GM21786 (cell line): Measurements from ENCODE around the gene EPB41L4B.
A peak's percentile ranks its signal among the peaks of the same experiment; 100 is the strongest.
"Not testable (repeated sequence)": the region's sequence is repeated elsewhere in the genome, so short reads cannot be mapped to it uniquely, and the experiment has no call there.

Source experiments
- ATAC-seq: cut with Tn5 transposase; IDR thresholded peaks from one replicate; pipeline ENCODE4 v1.9.1; 2021; ENCODE audit not compliant: unreplicated experiment

Gene EPB41L4B

GRCh38 chr9:109320742-109321448 is at the start of gene EPB41L4B:
Gene EPB41L4B, minus strand, starts transcription at chr9:109321059. Its CDS starts 613 bp downstream, at chr9:109320446.
- peak; percentile 97 for ATAC-seq

- peak; percentile 90 for ATAC-seq
Observed at GRCh38 chr9:109369285-109369684, 48.4 kb upstream of the EPB41L4B start.

DNA sequence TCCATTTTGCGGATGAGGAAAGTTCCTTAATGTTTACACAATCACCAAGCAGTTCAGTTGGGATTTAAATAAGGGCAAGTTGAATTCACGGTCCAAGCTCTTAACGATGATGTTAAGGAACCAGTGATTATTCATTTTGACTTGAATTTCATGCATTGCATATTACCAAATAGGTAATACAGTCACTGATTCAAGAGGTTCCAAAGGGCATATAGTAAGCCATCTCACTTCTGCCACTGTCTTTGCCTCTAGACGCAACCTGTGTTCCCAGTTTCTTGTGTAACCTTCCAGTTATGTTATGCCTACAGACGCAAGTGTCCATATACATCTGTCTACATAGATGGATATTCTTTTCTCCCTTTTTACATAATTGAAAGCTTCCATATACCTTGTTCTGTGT is 39.9 kb upstream of the EPB41L4B start:
- ATAC-seq: no peak

DNA sequence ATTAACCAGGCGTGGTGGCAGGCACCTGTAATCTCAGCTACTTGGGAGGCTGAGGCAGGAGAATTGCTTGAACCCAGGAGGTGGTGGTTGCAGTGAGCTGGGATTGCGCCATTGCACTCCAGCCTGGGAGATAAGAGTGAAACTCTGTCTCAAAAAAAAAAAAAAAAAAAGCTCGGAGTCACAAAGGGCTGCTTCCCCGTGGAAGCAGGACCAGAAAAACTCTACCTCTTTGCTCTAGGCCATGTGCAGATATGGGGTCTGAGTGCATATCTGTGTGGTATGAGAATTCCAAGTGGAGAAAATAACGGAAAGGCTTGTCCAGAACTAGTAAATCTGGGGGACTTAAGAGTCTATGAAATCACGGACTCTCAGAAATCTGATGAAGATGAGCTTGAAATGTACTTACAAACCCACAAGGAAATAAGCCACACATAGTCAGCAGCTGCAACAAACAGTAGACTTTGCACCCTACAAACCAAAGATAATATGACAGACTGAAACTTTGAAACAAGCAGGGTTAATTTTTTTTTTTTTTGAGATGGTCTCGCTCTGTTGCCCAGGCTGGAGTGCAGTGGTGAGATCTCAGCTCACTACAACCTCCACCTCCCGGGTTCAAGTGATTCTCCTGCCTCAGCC is 38.2 kb upstream of the EPB41L4B start:
- ATAC-seq: not testable (repeated sequence)

DNA sequence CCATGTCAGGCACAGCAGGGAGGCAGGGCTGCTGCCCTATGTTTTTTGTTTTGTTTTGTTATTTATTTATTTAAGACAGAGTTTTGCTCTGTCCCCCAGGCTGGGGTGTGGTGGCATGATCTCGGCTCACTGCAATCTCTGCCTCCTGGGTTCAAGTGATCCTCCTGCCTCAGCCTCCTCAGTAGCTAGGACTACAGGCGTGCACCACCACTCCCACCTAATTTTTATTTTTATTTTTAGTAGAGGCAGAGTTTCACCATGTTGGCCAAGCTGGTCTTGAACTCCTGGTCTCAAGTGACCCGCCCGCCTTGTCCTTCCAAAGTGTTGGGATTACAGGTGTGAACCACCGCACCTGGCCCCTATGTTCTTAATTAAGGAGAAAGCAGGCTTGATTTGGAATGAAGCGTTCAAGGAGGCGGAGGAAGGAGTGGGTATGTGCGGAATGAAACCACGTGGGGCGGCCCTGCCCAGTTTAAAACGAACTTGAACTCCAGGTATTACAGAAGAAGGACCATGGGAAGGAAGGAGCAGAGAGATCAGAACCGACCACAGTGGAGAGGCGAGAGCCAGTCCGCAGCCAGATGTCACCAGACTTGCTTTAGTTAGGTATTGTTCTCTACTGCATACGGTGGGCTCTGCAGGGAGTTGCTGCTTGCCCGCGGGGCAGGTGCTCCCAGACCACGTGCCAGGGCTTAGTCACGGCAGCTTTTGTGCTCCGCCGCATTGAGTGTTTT is 34.9 kb upstream of the EPB41L4B start:
- no peak for ATAC-seq

- no peak for ATAC-seq
Observed at GRCh38 chr9:109354190-109354589, 33.3 kb upstream of the EPB41L4B start.

DNA sequence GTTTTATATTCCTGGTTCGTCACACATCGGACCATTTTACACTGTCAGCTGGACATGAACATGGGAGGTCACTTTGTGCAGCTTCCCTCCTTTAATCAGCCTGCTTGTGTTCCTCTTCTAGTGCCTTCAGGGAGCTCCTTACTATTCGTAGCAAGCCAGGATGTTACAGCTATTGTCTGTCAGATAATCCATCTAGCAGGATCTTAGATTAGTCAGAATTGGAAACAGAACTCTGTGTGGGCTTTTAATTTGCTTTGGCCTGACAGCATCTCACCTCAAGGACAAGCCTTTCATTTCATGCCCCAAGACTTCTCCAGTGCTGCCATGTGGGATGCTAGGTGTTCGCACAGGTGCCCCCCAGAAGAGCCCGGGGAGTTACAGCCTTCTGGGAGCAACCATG is 30.2 kb upstream of the EPB41L4B start:
- ATAC-seq: no peak

DNA sequence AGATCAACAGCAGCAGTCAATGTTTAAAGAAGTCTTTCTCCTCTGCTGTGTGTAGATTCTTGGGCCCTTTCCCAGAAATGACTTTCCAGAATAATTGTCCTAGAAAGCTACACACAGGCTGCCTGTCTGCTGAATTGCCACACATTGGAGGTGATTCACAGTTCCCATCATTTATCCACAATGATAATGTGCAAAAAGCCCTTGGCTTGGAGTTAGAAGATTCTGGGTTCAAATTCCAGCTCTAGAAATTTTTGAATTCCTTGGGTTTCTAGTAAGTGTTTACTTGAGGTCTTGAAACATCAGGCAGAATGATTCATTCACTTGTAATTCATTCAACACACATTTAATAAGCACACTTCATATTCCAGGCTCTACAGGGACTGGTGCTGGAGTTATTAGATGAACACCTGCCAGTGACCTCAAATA is 28.6 kb upstream of the EPB41L4B start:
- no peak for ATAC-seq

- no peak for ATAC-seq
Observed at GRCh38 chr9:109346904-109347303, 26.0 kb upstream of the EPB41L4B start.

- no peak for ATAC-seq
Observed at GRCh38 chr9:109344866-109345265, 24.0 kb upstream of the EPB41L4B start.

DNA sequence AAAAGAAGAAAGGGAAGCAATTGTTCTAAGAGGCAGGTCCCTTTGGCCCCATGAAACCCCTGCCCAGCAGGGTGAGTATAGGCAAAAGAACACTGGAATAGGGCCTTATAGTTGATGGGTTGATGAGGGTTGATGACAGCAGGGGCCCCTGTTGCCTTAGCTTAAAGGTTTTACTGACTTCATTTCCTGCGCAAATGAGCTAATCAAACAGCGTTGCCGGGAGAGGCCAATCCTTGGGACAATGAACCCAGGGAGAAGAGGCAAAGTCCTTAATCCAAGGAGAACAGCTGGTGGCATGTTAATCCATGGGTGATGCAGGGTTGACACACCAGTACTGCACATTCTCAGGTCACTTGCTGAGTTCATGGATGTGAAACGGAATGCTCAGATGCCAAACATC is 22.0 kb upstream of the EPB41L4B start:
- ATAC-seq: no peak

GRCh38 chr9:109341561-109341960 is 20.7 kb upstream of the EPB41L4B start:
- no peak for ATAC-seq

DNA sequence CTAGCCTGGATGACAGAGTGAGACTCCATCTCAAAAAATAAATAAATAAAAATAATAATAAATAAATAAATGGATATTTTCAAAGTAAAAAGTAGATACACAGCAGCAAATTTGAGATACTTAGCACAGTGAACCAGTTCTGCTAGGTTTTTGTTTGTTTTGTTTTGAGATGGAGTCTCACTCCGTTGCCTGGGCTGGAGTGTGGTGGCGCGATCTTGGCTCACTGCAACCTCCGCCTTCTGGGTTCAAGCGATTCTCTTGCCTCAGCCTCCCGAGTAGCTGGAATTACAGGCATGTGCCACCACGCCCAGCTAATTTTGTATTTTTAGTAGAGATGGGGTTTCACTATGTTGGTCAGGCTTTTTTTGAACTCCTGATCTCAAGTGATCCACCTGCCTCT is 20.1 kb upstream of the EPB41L4B start:
- ATAC-seq: not testable (repeated sequence)

DNA sequence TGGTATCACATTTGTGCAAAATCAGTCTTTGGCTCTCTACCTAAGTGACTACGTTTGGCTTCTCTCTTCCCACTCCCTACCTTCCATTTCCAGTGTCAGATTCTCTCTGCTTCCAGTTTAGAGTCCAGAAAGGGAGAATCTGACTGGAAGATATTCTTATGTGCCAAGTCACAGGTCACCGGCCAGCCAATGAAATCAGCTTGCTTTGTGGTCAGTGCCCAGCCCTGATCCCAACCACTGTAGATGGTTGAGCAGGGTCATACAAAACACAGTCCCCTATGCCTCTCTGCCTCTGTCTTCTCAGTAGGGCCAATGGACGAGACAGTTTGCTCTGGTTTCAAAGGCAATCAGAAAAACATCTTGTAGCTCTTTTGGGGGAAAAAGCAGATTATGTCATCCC is 15.6 kb upstream of the EPB41L4B start:
- no peak for ATAC-seq

DNA sequence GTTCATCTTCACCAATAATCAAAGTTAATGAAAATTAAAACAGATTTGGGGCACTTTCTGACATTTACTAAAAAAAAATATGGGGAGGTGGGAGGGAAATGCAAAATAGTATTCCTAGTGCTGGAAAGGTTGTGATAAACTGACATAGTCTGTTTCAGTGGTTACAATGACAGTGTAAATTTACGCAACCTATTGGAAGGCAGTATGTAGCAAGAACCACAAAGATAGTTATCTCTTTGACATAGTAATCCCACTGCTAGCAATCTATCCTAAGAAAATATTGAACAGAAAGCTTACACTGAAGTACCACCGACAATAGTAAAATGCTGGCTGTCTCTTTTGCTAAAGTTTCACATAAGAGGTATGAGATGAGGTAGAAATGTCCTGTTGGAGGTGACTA is 15.1 kb upstream of the EPB41L4B start:
- no peak for ATAC-seq

DNA sequence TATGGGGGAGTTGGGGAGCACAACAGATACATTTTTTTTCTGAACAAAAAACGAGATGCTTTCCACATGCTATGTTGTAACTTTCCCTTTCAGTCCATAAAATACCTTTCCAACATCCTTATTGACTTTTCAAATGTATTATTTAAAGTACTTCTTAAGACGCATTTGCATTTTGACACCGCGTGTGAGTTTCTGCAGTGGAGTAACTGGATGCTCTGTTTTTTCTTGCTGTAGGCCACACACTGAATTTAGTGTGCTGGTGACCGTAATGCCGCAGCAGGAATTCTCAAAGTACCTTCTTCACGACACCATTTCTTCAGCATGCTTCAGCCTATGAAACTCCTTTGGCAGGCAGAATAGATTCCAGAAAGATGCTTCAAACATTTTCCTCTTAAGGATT is 14.3 kb upstream of the EPB41L4B start:
- ATAC-seq: no peak

- ATAC-seq: no peak
Observed at GRCh38 chr9:109331353-109331752, 10.5 kb upstream of the EPB41L4B start.

DNA sequence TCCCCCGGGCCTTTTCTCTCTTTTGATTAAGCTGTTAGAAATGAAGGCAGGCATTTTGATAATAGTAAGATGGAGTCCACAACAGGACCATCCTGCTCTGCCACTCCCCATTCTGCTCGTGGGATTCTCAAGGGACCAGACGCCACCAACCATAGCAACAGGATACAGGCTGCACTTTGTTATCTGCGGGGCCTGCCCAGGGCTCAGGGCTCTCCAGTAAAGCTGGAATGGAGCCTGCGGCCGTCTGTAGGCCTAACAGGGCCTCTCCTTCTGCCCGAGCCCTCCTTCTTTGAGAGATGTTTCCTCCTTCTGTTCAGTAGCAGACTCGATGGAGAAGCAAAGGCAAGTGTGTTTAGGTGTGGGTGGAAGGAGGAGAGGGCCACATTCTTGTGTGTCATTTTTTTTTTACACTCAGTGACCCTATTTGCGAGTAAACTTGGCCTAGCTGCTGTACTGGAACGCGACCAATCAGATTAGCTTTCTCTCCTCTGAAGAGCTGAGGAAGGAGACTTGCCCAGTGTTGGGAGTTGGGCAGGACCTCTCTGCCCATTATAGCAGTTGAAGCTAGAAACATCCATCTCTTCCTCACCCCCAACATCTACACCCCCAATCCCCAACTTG is 8.9 kb upstream of the EPB41L4B start:
- ATAC-seq: no peak

GRCh38 chr9:109328978-109329637 is 8.2 kb upstream of the EPB41L4B start:
- no peak for ATAC-seq

DNA sequence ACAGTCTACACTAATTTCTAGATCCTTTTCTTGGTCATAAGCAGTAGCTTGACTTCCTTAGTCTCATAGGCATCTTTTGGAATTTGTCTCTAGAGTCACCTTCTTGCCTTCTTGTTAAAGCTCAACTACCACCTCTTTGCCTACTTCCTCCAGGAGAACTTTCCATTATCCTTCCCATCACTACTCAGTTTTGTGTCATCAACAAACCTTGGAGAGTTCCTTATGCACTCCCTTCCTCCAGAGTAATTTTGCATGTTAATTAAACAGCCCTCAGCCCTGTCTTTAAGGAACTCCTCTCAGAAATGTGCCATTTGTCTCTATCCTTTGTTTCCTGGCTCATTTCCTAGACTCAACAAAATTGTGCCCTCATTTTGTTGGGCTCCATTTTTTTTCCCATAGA is 4.2 kb upstream of the EPB41L4B start:
- ATAC-seq: no peak

DNA sequence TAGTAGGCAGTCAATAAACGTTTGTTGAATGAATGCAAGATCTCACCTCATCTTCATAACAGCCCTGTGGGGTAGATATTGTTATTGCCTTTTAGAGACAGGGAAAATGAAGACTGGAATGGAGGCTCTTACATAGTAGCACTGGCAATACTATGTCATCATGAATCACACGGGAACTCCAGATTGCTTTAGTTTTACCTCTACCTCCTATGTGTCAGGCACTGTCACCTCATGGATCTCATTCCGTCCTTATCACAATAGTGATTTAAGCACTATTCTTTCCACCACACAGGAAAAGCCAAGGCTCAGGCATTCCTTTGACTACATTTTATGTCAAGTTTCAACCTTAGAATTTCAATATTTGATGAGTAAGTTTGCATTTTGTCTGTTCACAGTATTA is 2.9 kb upstream of the EPB41L4B start:
- ATAC-seq: no peak
